GM11168 (cell line): ENCODE data around the gene TMEM270.

Source experiments
- in situ Hi-C: fragments of 300-500 bp; cut with MboI; formaldehyde crosslinking; loops from one replicate; pipeline ENCODE4 v1.12.0; 2022; ENCODE audit warnings: low sequenced_read_pairs; ENCODE audit not compliant: unreplicated experiment

The TMEM270 gene

GRCh38 chr7:73851410-73852338 is 9.3 kb upstream of the TMEM270 start:
- in situ Hi-C loops: loop anchor here (25.0 kb wide), 1 partner anchor 239 kb away; the partner anchor contains the start of gene MLXIPL

GRCh38 chr7:73852500-73852899 is 8.5 kb upstream of the TMEM270 start:
- in situ Hi-C loops: loop anchor here (25.0 kb wide), 1 partner anchor 240 kb away; the partner anchor contains the start of gene MLXIPL

GRCh38 chr7:73856941-73857340 is 4.0 kb upstream of the TMEM270 start:
- in situ Hi-C loops: loop anchor here (25.0 kb wide), 1 partner anchor 245 kb away; the partner anchor contains the start of gene MLXIPL

GRCh38 chr7:73858807-73859206 is 2.2 kb upstream of the TMEM270 start:
- in situ Hi-C loops: loop anchor here (25.0 kb wide), 1 partner anchor 247 kb away; the partner anchor contains the start of gene MLXIPL

GRCh38 chr7:73861305-73861704 is 346 bp downstream of the TMEM270 start:
- in situ Hi-C loops: loop anchor here (25.0 kb wide), 1 partner anchor 249 kb away; the partner anchor contains the start of gene MLXIPL

- in situ Hi-C loops: loop anchor here (25.0 kb wide), 1 partner anchor 253 kb away; the partner anchor contains the start of gene MLXIPL
Measured at GRCh38 chr7:73864981-73865711, 4.2 kb downstream of the TMEM270 start.

GRCh38 chr7:73865738-73866445 is 4.9 kb downstream of the TMEM270 start:
- in situ Hi-C loops: loop anchor here (25.0 kb wide), 1 partner anchor 254 kb away; the partner anchor contains the start of gene MLXIPL

GRCh38 chr7:73866446-73866767 is 5.4 kb downstream of the TMEM270 start:
- in situ Hi-C loops: loop anchor here (25.0 kb wide), 1 partner anchor 254 kb away; the partner anchor contains the start of gene MLXIPL

- in situ Hi-C loops: loop anchor here (25.0 kb wide), 1 partner anchor 257 kb away; the partner anchor contains the start of gene MLXIPL
Measured at GRCh38 chr7:73869011-73869798, 8.2 kb downstream of the TMEM270 start.

GRCh38 chr7:73870041-73870492 is 9.1 kb downstream of the TMEM270 start:
- in situ Hi-C loops: loop anchor here (25.0 kb wide), 1 partner anchor 258 kb away; the partner anchor contains the start of gene MLXIPL

GRCh38 chr7:73871163-73872011 is 10.4 kb downstream of the TMEM270 start:
- in situ Hi-C loops: loop anchor here (25.0 kb wide), 1 partner anchor 259 kb away; the partner anchor contains the start of gene MLXIPL

GRCh38 chr7:73872056-73872908 is 11.3 kb downstream of the TMEM270 start:
- in situ Hi-C loops: loop anchor here (25.0 kb wide), 1 partner anchor 260 kb away; the partner anchor contains the start of gene MLXIPL

- in situ Hi-C loops: no loop called here
Measured at GRCh38 chr7:73876361-73876760, 15.4 kb downstream of the TMEM270 start.

- in situ Hi-C loops: no loop called here
Measured at GRCh38 chr7:73876973-73877372, 16.0 kb downstream of the TMEM270 start.

- in situ Hi-C loops: no loop called here
Measured at GRCh38 chr7:73879977-73880681, 19.2 kb downstream of the TMEM270 start.

- in situ Hi-C loops: no loop called here
Measured at GRCh38 chr7:73880755-73881328, 19.9 kb downstream of the TMEM270 start.
